HCT116 (cell line): ENCODE data around the gene CHSY1. TPM values are rescaled to one million over a fixed set of nuclear protein-coding genes. Genes with fewer than 3 reads are reported as not detected.

Experiments
- ATAC-seq: fragments of 200-7000 bp; cut with Tn5 transposase; 2 replicates; pipeline ENCODE4 v1.9.1; 2020; ENCODE audit warnings: mild to moderate bottlenecking, moderate library complexity
- BruUV-seq: library from RNA; stranded (reverse); fragments of 400-500 nt; replicated peaks from 2 replicates; lab custom pipeline; 2021; lab: Mats Ljungman, UMichigan
- CTCF ChIA-PET: fragments of 300-600 bp; sonication (Branson Sonifier 250); formaldehyde crosslinking; loops from one replicate; lab custom pipeline; 2021; ENCODE audit warnings: antibody characterized with exemption; lab: Charles Lee
- POLR2A ChIA-PET: fragments of 300-600, 350-600 bp; sonication (Branson Sonifier 250); formaldehyde crosslinking; loops from one replicate; lab custom pipeline; 2021; ENCODE audit warnings: antibody characterized with exemption; lab: Charles Lee
- RAD21 ChIA-PET, 2 experiments: fragments of 300-600 bp; sonication (Branson Sonifier 250); formaldehyde crosslinking; loops; one replicate each; lab custom pipeline; 2023; ENCODE audit warnings: low total read pairs in 2 of 2; ENCODE audit not compliant: uncharacterized antibody in 2 of 2, unreplicated experiment in 2 of 2, low non-redundant PET in 1 of 2; lab: Charles Lee
- DNase-seq: peaks from one replicate; pipeline ENCODE4 v3.0.0-alpha.2; 2010; ENCODE audit warnings: low read depth, low spot score
- H2AFZ ChIP-seq: fragments of 200-600 bp; shearing (Covaris generic), sonication (generic); 2 replicates; pipeline ENCODE4 v1.6.1; 2017; ENCODE audit warnings: low read depth, mixed run types, mixed read lengths, antibody characterized with exemption, low read length; ENCODE audit not compliant: poor library complexity, severe bottlenecking
- H3K27ac ChIP-seq: 2 replicates; pipeline ENCODE4 v1.5.1; 2012; ENCODE audit warnings: low read depth, low read length
- H3K27me3 ChIP-seq: fragments of 200-600 bp; sonication (generic); 2 replicates; pipeline ENCODE4 v1.6.1; 2016; ENCODE audit warnings: mixed run types, low read length, mixed read lengths; ENCODE audit not compliant: insufficient read depth
- H3K36me3 ChIP-seq, 2 experiments: fragments of 200-500 bp in 1 of 2; fragments of 200-600 bp in 1 of 2; sonication (Bioruptor generic) in 1 of 2; sonication (generic) in 1 of 2; 2 replicates each; pipeline versions ENCODE4 v1.5.1 to v1.6.1; 2014 to 2016; ENCODE audit warnings: low read length in 2 of 2, inconsistent platforms in 1 of 2, mixed read lengths in 1 of 2, mixed run types in 1 of 2; ENCODE audit not compliant: insufficient read depth in 2 of 2, control insufficient read depth in 1 of 2
- H3K4me1 ChIP-seq, 2 experiments: fragments of 200-600 bp in 1 of 2; sonication (generic) in 1 of 2; 2 replicates each; pipeline versions ENCODE4 v1.5.1 to v1.6.1; 2012 to 2017; ENCODE audit warnings: low read length in 2 of 2, inconsistent platforms in 1 of 2, mild to moderate bottlenecking in 1 of 2, mixed read lengths in 1 of 2, mixed run types in 1 of 2, moderate library complexity in 1 of 2; ENCODE audit not compliant: insufficient read depth in 2 of 2, control insufficient read depth in 1 of 2
- H3K4me2 ChIP-seq: fragments of 200-600 bp; sonication (generic); 2 replicates; pipeline ENCODE4 v1.6.1; 2017; ENCODE audit warnings: mixed run types, low read length, mixed read lengths
- H3K4me3 ChIP-seq, 2 experiments: fragments of 200-600 bp in 1 of 2; sonication (generic) in 1 of 2; replicated peaks in 1 of 2; 2 replicates each; pipeline ENCODE4 v1.5.1; 2011 to 2016; ENCODE audit warnings: low read length in 2 of 2, control low read depth in 1 of 2, low read depth in 1 of 2, mild to moderate bottlenecking in 1 of 2, mixed read lengths in 1 of 2, mixed run types in 1 of 2
- H3K79me2 ChIP-seq: fragments of 200-600 bp; sonication (generic); 2 replicates; pipeline ENCODE4 v1.6.1; 2017; ENCODE audit warnings: mild to moderate bottlenecking, mixed run types, low read length, moderate library complexity, mixed read lengths; ENCODE audit not compliant: insufficient read depth
- H3K9ac ChIP-seq: fragments of 200-600 bp; sonication (generic); 2 replicates; pipeline ENCODE4 v1.6.1; 2016; ENCODE audit warnings: low read length, mixed read lengths
- H3K9me2 ChIP-seq: fragments of 200-600 bp; sonication (generic), shearing (Covaris generic); 2 replicates; pipeline ENCODE4 v1.6.1; 2017; ENCODE audit warnings: mixed run types, mild to moderate bottlenecking, moderate library complexity; ENCODE audit not compliant: insufficient read depth
- H3K9me3 ChIP-seq, 2 experiments: fragments of 200-500 bp in 1 of 2; fragments of 200-600 bp in 1 of 2; sonication (Bioruptor generic) in 1 of 2; sonication (generic) in 1 of 2; 2 replicates each; pipeline ENCODE4 v1.6.1; 2014 to 2017; ENCODE audit warnings: low read length in 2 of 2, mixed read lengths in 2 of 2, inconsistent platforms in 1 of 2, low read depth in 1 of 2, mild to moderate bottlenecking in 1 of 2, mixed run types in 1 of 2, moderate library complexity in 1 of 2; ENCODE audit not compliant: control insufficient read depth in 1 of 2, insufficient read depth in 1 of 2
- H4K20me1 ChIP-seq: fragments of 200-600 bp; sonication (generic), shearing (Covaris generic); 2 replicates; pipeline ENCODE4 v1.6.1; 2017; ENCODE audit warnings: mixed run types, mild to moderate bottlenecking, moderate library complexity; ENCODE audit not compliant: insufficient read depth
- POLR2A ChIP-seq: IDR thresholded peaks from 2 replicates; pipeline ENCODE4 v1.7.0; 2011; ENCODE audit warnings: borderline replicate concordance; ENCODE audit not compliant: insufficient read depth, insufficient read length; ENCODE audit errors: extremely low read depth
- POLR2AphosphoS5 ChIP-seq: IDR thresholded peaks from 2 replicates; pipeline ENCODE4 v1.6.1; 2011; ENCODE audit warnings: mild to moderate bottlenecking, low read depth, low read length, moderate library complexity
- SRF ChIP-seq: IDR thresholded peaks from 2 replicates; pipeline ENCODE4 v1.6.1; 2012; ENCODE audit warnings: low read depth
- TCF7L2 ChIP-seq: IDR thresholded peaks from 2 replicates; pipeline ENCODE4 v1.7.0; 2011; ENCODE audit warnings: borderline replicate concordance, inconsistent platforms; ENCODE audit not compliant: insufficient read depth, insufficient read length; ENCODE audit errors: extremely low read depth
- ZFX ChIP-seq: fragments of 450-650 bp; IDR thresholded peaks from 2 replicates; pipeline ENCODE4 v1.6.1; 2017
- intact Hi-C: fragments of 100-400 bp; cut with micrococcal nuclease; formaldehyde crosslinking; loops from 2 replicates; pipeline ENCODE4 v1.10.0; 2022
- total RNA-seq: library from RNA; stranded (reverse); gene quantifications from one replicate; pipeline ENCODE4 v1.2.1, GENCODE V29; 2021; ENCODE audit not compliant: unreplicated experiment
- TF ChIP-seq, protein P1 (sequence below): IDR thresholded peaks from 2 replicates; pipeline ENCODE4 v1.6.1; 2012

Gene CHSY1
- total RNA-seq, 1 experiment from 2014 or later = 25.4 TPM

- Histone ChIP-seq H3K4me1 (peaks cover 6 to 9% of the 10 kb centered on the region in 2 experiments), H3K27ac (no peak overlapping the region), H3K9me2 (no peaks in the 10 kb centered on the region), H3K36me3 (no peaks in the 10 kb centered on the region), H4K20me1 (no peaks in the 10 kb centered on the region), H3K79me2 (no peaks in the 10 kb centered on the region), H3K4me3 (no peak overlapping the region), H3K4me2 (no peak overlapping the region), H3K9me3 (no peaks in the 10 kb centered on the region), H3K27me3 (0 out of 2 replicates have a peak, but pooled peaks cover 5% of the 10 kb centered on the region), H3K9ac (no peak overlapping the region), H2AFZ (no peak overlapping the region)
- BruUV-seq = no TSS peak
- RAD21 ChIA-PET = no interaction called here
- intact Hi-C loops = no loop called here
- TF ChIP-seq POLR2A (no peak), POLR2AphosphoS5 (no peak), ZFX (no peak), SRF (no peak)
- no peak for DNase-seq
- no peak for ATAC-seq
- CTCF ChIA-PET = no interaction called here
- POLR2A ChIA-PET = no interaction called here
Measured at GRCh38 chr15:101133181-101133460, 118.7 kb downstream of the CHSY1 start.

GRCh38 chr15:101132390-101133180, 119.3 kb downstream of the CHSY1 start:
- H3K36me3 ChIP-seq = no peaks in the 10 kb centered on the region
- TF ChIP-seq ZFX (no peak), SRF (no peak), TCF7L2 (no peak)
- TF ChIP-seq, protein P1, sequence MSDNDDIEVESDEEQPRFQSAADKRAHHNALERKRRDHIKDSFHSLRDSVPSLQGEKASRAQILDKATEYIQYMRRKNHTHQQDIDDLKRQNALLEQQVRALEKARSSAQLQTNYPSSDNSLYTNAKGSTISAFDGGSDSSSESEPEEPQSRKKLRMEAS = no peak
- ChIA-PET POLR2A (no interaction called here), RAD21 (no interaction called here), CTCF (no interaction called here)
- H3K4me2 ChIP-seq = no peak overlapping the region
- no TSS peak for BruUV-seq
- no peak overlapping the region for H3K9ac ChIP-seq
- intact Hi-C loops = no loop called here
- H3K27ac ChIP-seq = no peak overlapping the region
- ATAC-seq (no peak), DNase-seq (no peak)
- no peak overlapping the region for H2AFZ ChIP-seq
- H4K20me1 ChIP-seq = no peaks in the 10 kb centered on the region
- H3K4me3 ChIP-seq = no peak overlapping the region
- H3K4me1 ChIP-seq = peaks cover 11 to 15% of the 10 kb centered on the region in 2 experiments
- no peaks in the 10 kb centered on the region for H3K79me2 ChIP-seq
- no peaks in the 10 kb centered on the region for H3K9me2 ChIP-seq
- H3K9me3 ChIP-seq = no peaks in the 10 kb centered on the region
- H3K27me3 ChIP-seq = 0 out of 2 replicates have a peak, but pooled peaks cover 5% of the 10 kb centered on the region
